Measurements from ENCODE around the gene CARD14. TPM values are rescaled to one million over a fixed set of nuclear protein-coding genes. Genes with fewer than 3 reads are reported as not detected.
A peak's percentile ranks its signal among the peaks of the same experiment; 100 is the strongest.
"Not testable (repeated sequence)": the region's sequence is repeated elsewhere in the genome, so short reads cannot be mapped to it uniquely, and the experiment has no call there.

Gene CARD14
- total RNA-seq, 6 donors from 2014 or later: 0.15 to 7.3 (median 1.0) TPM

GRCh38 chr17:80257716-80258213 is 87.9 kb downstream of the CARD14 start:
- H3K9me3 ChIP-seq: no peaks in the 10 kb centered on the region
- peaks cover 36 to 59% (median 48%) of the 10 kb centered on the region in 4 donors for H3K4me1 ChIP-seq
- DNase-seq: no peak
- H3K36me3 ChIP-seq: no peaks in the 10 kb centered on the region
- no peak overlapping the region for H3K4me3 ChIP-seq
- peak overlapping the region in 2 of 4 donors; percentile 45 to 49 for H3K27ac ChIP-seq
- H3K27me3 ChIP-seq: no peaks in the 10 kb centered on the region
- no peak for ATAC-seq (ENCODE audit: low FRiP score in 2 of 2)
- no peak for TF ChIP-seq POLR2AphosphoS5 (IDR thresholded peaks at IDR 0.05)
- TF ChIP-seq EP300 (IDR thresholded peaks at IDR 0.05): no peak
- TF ChIP-seq POLR2A (IDR thresholded peaks at IDR 0.05): no peak
- TF ChIP-seq CTCF (IDR thresholded peaks at IDR 0.05): no peak
- WGBS, 2 donors: 86 to 89% methylated on average over 14 of the region's 14 CpGs

- not testable (repeated sequence) for H3K4me3 ChIP-seq; DNase-seq; H3K27me3 ChIP-seq; ATAC-seq (ENCODE audit: low FRiP score in 2 of 2); H3K36me3 ChIP-seq; H3K9me3 ChIP-seq
- H3K4me1 ChIP-seq: peaks cover 42 to 60% (median 53%) of the 10 kb centered on the region in 4 donors
- H3K27ac ChIP-seq: peak overlapping the region in 1 of 4 donors; percentile 45
- WGBS, 2 donors: 74 to 85% methylated on average over 2 of the region's 2 CpGs
Measured at GRCh38 chr17:80258296-80258695, 88.5 kb downstream of the CARD14 start.

Small RNAs within 50 kb of the gene (small RNA-seq; reads per million reads assigned to genes)
- gene AC087741.2: 0 reads per million in 4 donors

Other genes with a start within 250 kb of the CARD14 start
- 10 to 100 TPM; 15.6 to 60.8 (median 24.1) TPM for gene TBC1D16, start 134.2 kb upstream of the CARD14 start, total RNA-seq
- 10 to 100 TPM in 5 of 6 donors, 1 to 10 TPM in 1; 4.1 to 96.4 (median 24.2) TPM for gene CCDC40, start 133.4 kb upstream of the CARD14 start, total RNA-seq
- 100 to 1,000 TPM in 5 of 6 donors, 10 to 100 TPM in 1; 54.7 to 178 (median 157) TPM for gene GAA, start 68.4 kb upstream of the CARD14 start, total RNA-seq
- 10 to 100 TPM; 48.2 to 86.2 (median 61.8) TPM for gene EIF4A3, start 22.9 kb upstream of the CARD14 start, total RNA-seq
- 100 to 1,000 TPM in 2 of 6 donors, 10 to 100 TPM in 4; 36.3 to 264 (median 65.0) TPM for gene SGSH, start 50.3 kb downstream of the CARD14 start, total RNA-seq
- gene SLC26A11, start 50.4 kb downstream of the CARD14 start, total RNA-seq: 100 to 1,000 TPM in 1 of 6 donors, 10 to 100 TPM in 5; 14.8 to 162 (median 43.1) TPM
- 100 to 1,000 TPM; 135 to 619 (median 207) TPM for gene RNF213, start 90.8 kb downstream of the CARD14 start, total RNA-seq
- gene ENDOV, start 245.1 kb downstream of the CARD14 start, total RNA-seq: 10 to 100 TPM; 16.7 to 93.2 (median 25.6) TPM

Measured in upper lobe of left lung (tissue), 6 donors.